PFSK-1 (cell line): ENCODE data around the gene PPP2R2C.

Experiments used
- FOXP2 ChIP-seq: optimal IDR thresholded peaks from 2 replicates; pipeline ENCODE3; 2011; ENCODE audit warnings: borderline replicate concordance, control low read depth, inconsistent platforms; ENCODE audit not compliant: insufficient read depth; ENCODE audit errors: extremely low read length, extremely low read depth
- POLR2AphosphoS5 ChIP-seq: IDR thresholded peaks from 2 replicates; pipeline ENCODE4 v1.6.1; 2012; ENCODE audit warnings: low read depth, mild to moderate bottlenecking, control low read depth, low read length, moderate library complexity
- REST ChIP-seq, 2 experiments: IDR thresholded peaks; 2 replicates each; pipeline versions ENCODE4 v1.6.1 to v1.8.0; 2011 to 2012; ENCODE audit warnings: low read depth in 2 of 2, low read length in 2 of 2, control low read depth in 1 of 2, inconsistent platforms in 1 of 2, mild to moderate bottlenecking in 1 of 2, moderate library complexity in 1 of 2; ENCODE audit not compliant: insufficient read depth in 1 of 2
- SIN3A ChIP-seq: IDR thresholded peaks from 2 replicates; pipeline ENCODE4 v1.6.1; 2012; ENCODE audit warnings: mild to moderate bottlenecking, low read length, moderate library complexity, borderline replicate concordance; ENCODE audit not compliant: insufficient read depth
- TAF1 ChIP-seq: IDR thresholded peaks from 2 replicates; pipeline ENCODE4 v1.6.1; 2012; ENCODE audit warnings: low read length, control low read depth, borderline replicate concordance; ENCODE audit not compliant: insufficient read depth

Gene PPP2R2C

DNA sequence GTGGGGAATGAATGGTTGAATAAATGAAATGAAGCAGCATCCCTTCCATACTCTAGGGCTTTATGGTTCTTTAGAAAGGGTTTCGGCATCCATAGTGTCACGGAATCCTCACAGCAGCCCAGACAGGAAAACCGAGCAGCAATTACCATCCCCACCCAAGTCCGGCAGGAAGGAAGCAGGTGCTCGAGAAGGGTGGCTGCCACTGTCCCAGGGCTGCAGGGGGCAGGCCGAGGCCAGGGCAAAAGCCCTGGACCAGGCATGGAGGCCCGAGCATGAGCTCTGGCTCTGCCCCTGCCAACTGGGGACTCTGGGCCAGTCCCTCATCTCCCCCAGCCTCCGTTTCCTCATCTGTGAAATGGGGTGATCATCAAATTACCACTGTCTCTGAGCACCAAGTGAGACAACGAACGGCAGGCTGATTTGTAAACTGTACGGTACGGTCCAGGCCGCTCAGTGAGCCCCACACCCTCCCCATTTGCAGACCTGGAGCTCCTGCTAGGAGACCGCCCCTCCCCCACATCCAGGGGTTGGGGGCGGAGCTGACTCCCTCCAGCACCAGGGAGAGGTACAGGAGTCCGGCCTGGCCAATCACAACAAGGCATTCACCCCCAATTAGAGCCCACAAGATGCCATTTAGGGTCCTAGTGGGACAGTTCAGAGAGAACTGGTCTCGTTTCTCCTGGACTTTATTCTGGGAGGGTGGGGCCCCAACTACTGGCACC, 102.3 kb downstream of the PPP2R2C start:
- TF ChIP-seq REST (IDR thresholded peaks at IDR 0.05; ENCODE audit: insufficient read depth in 1 of 2, low read depth in 2 of 2, low read length in 2 of 2) (no peak), FOXP2 (no peak), TAF1 (no peak), POLR2AphosphoS5 (no peak), SIN3A (no peak)

GRCh38 chr4:6369511-6369910, 102.9 kb downstream of the PPP2R2C start:
- TF ChIP-seq REST (IDR thresholded peaks at IDR 0.05; ENCODE audit: insufficient read depth in 1 of 2, low read depth in 2 of 2, low read length in 2 of 2) (no peak), TAF1 (no peak), SIN3A (no peak), POLR2AphosphoS5 (no peak), FOXP2 (no peak)

- TF ChIP-seq TAF1: no peak
- TF ChIP-seq POLR2AphosphoS5: no peak
- no peak for TF ChIP-seq REST (IDR thresholded peaks at IDR 0.05; ENCODE audit: insufficient read depth in 1 of 2, low read depth in 2 of 2, low read length in 2 of 2)
- no peak for TF ChIP-seq SIN3A
- TF ChIP-seq FOXP2: no peak
Measured at GRCh38 chr4:6369035-6369434, 103.4 kb downstream of the PPP2R2C start.

GRCh38 chr4:6368601-6369000, 103.8 kb downstream of the PPP2R2C start:
- no peak for TF ChIP-seq REST (IDR thresholded peaks at IDR 0.05; ENCODE audit: insufficient read depth in 1 of 2, low read depth in 2 of 2, low read length in 2 of 2)
- TF ChIP-seq TAF1: no peak
- TF ChIP-seq SIN3A: no peak
- TF ChIP-seq POLR2AphosphoS5: no peak
- TF ChIP-seq FOXP2: no peak

- TF ChIP-seq SIN3A: no peak
- no peak for TF ChIP-seq TAF1
- TF ChIP-seq FOXP2: no peak
- no peak for TF ChIP-seq POLR2AphosphoS5
- TF ChIP-seq REST (IDR thresholded peaks at IDR 0.05; ENCODE audit: insufficient read depth in 1 of 2, low read depth in 2 of 2, low read length in 2 of 2): no peak
Measured at GRCh38 chr4:6368096-6368495, 104.3 kb downstream of the PPP2R2C start.
